GM12891 (cell line): ENCODE results near the gene ETS1.

Experiments
- POLR2A ChIP-seq: IDR thresholded peaks from 2 replicates; pipeline ENCODE4 v1.6.1; 2011; ENCODE audit warnings: low read depth, low read length, control low read depth
- POLR2AphosphoS5 ChIP-seq: IDR thresholded peaks from 2 replicates; pipeline ENCODE4 v1.6.1; 2011; ENCODE audit warnings: low read depth, low read length, control low read depth
- TAF1 ChIP-seq: IDR thresholded peaks from 2 replicates; pipeline ENCODE4 v1.6.1; 2011; ENCODE audit warnings: low read depth, low read length, control low read depth

- TF ChIP-seq POLR2A: no peak
- no peak for TF ChIP-seq POLR2AphosphoS5
- no peak for TF ChIP-seq TAF1
These were observed 138.2 kb downstream of the ETS1 start for GRCh38 chr11:128448981-128449713.
